ENCODE results near the gene MIB1. TPM values are rescaled to one million over a fixed set of nuclear protein-coding genes. Genes with fewer than 3 reads are reported as not detected.
"Not testable (repeated sequence)": the region's sequence is repeated elsewhere in the genome, so short reads cannot be mapped to it uniquely, and the experiment has no call there.

The MIB1 gene
- polyA plus RNA-seq, 2 donors: 3.7 to 4.0 TPM

DNA sequence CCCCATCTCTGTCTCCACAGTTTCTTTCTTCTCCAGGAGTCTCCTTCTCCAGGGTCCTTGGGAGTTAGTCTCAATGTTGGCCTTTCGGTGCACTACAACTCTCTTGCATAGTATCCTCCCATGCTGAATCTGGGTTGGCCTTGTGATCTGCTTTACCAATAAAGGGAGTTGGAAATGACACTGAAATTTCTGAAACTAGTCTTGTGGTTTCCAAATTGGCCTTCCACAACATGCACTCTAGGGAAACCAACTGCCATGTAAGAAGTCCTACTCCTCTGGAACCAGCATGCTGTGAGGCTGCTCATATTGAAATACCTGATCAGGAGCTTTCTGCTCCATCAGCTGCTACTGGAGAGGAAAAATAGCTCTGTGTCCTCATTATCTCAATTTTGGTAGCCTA lies 26.1 kb upstream of the MIB1 start:
- Histone ChIP-seq H3K36me3 (ENCODE audit: control insufficient read depth in 2 of 2, insufficient read depth in 2 of 2, low read length in 1 of 2) (no peaks in the 10 kb centered on the region), H3K27me3 (ENCODE audit: control insufficient read depth in 1 of 2, insufficient read depth in 2 of 2, low read length in 2 of 2) (no peaks in the 10 kb centered on the region), H3K9me3 (ENCODE audit: control insufficient read depth in 2 of 2, insufficient read depth in 1 of 2, low read depth in 1 of 2, low read length in 1 of 2) (no peaks in the 10 kb centered on the region), H3K27ac (ENCODE audit: low read depth in 2 of 2, low read length in 1 of 2) (no peak overlapping the region), H3K4me1 (ENCODE audit: control insufficient read depth in 2 of 2, insufficient read depth in 2 of 2, low read length in 1 of 2) (no peaks in the 10 kb centered on the region), H3K4me3 (ENCODE audit: low read depth in 1 of 2, low read length in 2 of 2) (no peak overlapping the region)
- WGBS, 2 donors: 95% methylated on average over 1 of the region's 1 CpG

DNA sequence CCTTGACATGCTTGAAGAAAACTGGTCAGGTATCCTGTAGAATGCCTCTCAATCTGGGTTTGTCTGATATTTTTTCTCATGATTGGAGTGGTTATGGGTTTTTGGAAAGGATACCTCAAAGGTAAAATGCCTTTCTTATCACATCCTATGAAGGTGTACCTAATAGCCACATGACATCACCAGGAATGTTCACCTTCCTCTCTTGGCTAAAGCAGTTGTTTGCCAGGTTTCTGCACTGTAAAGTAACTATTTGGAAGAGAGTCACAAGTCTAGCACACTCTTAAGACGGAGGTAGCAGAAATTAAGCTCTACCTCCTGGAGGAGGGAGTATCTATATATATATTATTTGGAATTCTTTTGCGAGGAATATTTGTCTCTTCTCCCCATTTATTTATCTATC lies 17.9 kb upstream of the MIB1 start:
- Histone ChIP-seq H3K4me3 (ENCODE audit: low read depth in 1 of 2, low read length in 2 of 2) (no peak overlapping the region), H3K9me3 (ENCODE audit: control insufficient read depth in 2 of 2, insufficient read depth in 1 of 2, low read depth in 1 of 2, low read length in 1 of 2) (no peaks in the 10 kb centered on the region), H3K4me1 (ENCODE audit: control insufficient read depth in 2 of 2, insufficient read depth in 2 of 2, low read length in 1 of 2) (no peaks in the 10 kb centered on the region), H3K27me3 (ENCODE audit: control insufficient read depth in 1 of 2, insufficient read depth in 2 of 2, low read length in 2 of 2) (no peaks in the 10 kb centered on the region), H3K36me3 (ENCODE audit: control insufficient read depth in 2 of 2, insufficient read depth in 2 of 2, low read length in 1 of 2) (no peaks in the 10 kb centered on the region), H3K27ac (ENCODE audit: low read depth in 2 of 2, low read length in 1 of 2) (no peak overlapping the region)
- 84 to 88% methylated on average over 2 of the region's 2 CpGs for WGBS, 2 donors

DNA sequence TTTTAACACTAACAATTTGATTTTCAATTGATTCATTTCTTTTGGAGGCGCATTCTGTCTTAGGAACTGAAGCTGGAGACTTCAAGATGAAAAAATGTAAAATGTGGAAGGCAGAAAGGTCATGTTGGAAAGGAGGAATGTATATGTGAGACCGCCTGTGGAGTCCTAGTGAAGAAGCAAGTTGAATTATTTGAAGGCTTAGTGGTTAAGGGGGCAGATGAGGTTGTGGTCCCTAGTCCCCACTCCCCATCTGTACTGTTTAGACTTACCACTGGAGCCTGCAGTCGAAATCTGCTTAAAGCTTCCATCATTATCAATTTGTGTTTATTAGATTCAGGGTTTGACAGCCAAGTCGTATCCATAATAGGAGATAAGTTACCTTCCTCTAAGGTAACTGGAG lies 15.4 kb upstream of the MIB1 start:
- Histone ChIP-seq H3K9me3 (ENCODE audit: control insufficient read depth in 2 of 2, insufficient read depth in 1 of 2, low read depth in 1 of 2, low read length in 1 of 2) (no peaks in the 10 kb centered on the region), H3K36me3 (ENCODE audit: control insufficient read depth in 2 of 2, insufficient read depth in 2 of 2, low read length in 1 of 2) (no peaks in the 10 kb centered on the region), H3K27ac (ENCODE audit: low read depth in 2 of 2, low read length in 1 of 2) (no peak overlapping the region), H3K27me3 (ENCODE audit: control insufficient read depth in 1 of 2, insufficient read depth in 2 of 2, low read length in 2 of 2) (no peaks in the 10 kb centered on the region), H3K4me1 (ENCODE audit: control insufficient read depth in 2 of 2, insufficient read depth in 2 of 2, low read length in 1 of 2) (no peaks in the 10 kb centered on the region), H3K4me3 (ENCODE audit: low read depth in 1 of 2, low read length in 2 of 2) (no peak overlapping the region)
- 81 to 85% methylated on average over 4 of the region's 4 CpGs for WGBS, 2 donors

DNA sequence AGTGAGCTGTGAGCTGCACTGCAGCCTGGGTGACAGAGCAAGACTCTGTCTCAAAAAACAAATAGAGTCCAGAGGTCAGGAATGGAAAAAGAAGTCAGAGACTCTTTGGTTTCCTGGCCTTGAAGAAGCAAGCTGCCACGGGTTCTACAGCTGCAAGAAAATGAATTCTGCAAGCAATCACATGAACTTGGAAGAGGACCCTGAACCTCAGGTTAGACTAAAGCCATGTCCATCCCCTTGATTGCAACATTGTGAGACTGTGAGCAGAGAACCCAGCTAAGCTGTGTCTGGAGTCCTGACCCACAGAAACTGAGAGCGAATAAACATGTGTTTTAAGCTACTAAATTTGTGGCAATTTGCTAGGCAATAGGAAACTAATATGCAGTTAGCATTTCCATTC lies 12.9 kb upstream of the MIB1 start:
- Histone ChIP-seq H3K27me3 (ENCODE audit: control insufficient read depth in 1 of 2, insufficient read depth in 2 of 2, low read length in 2 of 2) (no peaks in the 10 kb centered on the region), H3K4me3 (ENCODE audit: low read depth in 1 of 2, low read length in 2 of 2) (no peak overlapping the region), H3K36me3 (ENCODE audit: control insufficient read depth in 2 of 2, insufficient read depth in 2 of 2, low read length in 1 of 2) (no peaks in the 10 kb centered on the region), H3K4me1 (ENCODE audit: control insufficient read depth in 2 of 2, insufficient read depth in 2 of 2, low read length in 1 of 2) (no peaks in the 10 kb centered on the region), H3K9me3 (ENCODE audit: control insufficient read depth in 2 of 2, insufficient read depth in 1 of 2, low read depth in 1 of 2, low read length in 1 of 2) (no peaks in the 10 kb centered on the region), H3K27ac (ENCODE audit: low read depth in 2 of 2, low read length in 1 of 2) (no peak overlapping the region)
- 60 to 82% methylated on average over 2 of the region's 2 CpGs for WGBS, 2 donors

DNA sequence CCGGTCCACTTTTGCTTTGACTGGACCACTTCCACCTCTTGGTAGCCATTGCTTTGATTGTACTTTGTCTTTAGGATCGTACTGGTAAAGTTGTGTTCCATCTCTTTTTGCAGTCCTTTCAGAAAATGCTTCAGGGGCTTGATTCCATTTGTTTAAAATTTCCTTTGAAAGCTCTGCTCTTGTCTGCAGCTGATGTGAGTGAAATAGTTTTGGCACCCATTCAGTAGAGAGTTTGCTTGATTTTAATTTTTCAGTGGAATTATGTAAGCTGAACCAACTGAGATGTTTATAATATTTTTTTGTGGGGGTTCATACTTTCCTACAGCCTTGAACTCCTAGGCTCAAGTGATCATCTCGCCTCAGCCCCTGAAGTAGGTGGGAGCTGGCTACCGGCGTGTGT lies 7.6 kb upstream of the MIB1 start:
- H3K27me3 ChIP-seq (ENCODE audit: control insufficient read depth in 1 of 2, insufficient read depth in 2 of 2, low read length in 2 of 2): no peaks in the 10 kb centered on the region
- H3K27ac ChIP-seq (ENCODE audit: low read depth in 2 of 2, low read length in 1 of 2): no peak overlapping the region
- 83 to 90% methylated on average over 5 of the region's 5 CpGs for WGBS, 2 donors
- H3K4me3 ChIP-seq (ENCODE audit: low read depth in 1 of 2, low read length in 2 of 2): no peak overlapping the region
- no peaks in the 10 kb centered on the region for H3K9me3 ChIP-seq (ENCODE audit: control insufficient read depth in 2 of 2, insufficient read depth in 1 of 2, low read depth in 1 of 2, low read length in 1 of 2)
- no peaks in the 10 kb centered on the region for H3K4me1 ChIP-seq (ENCODE audit: control insufficient read depth in 2 of 2, insufficient read depth in 2 of 2, low read length in 1 of 2)
- H3K36me3 ChIP-seq (ENCODE audit: control insufficient read depth in 2 of 2, insufficient read depth in 2 of 2, low read length in 1 of 2): no peaks in the 10 kb centered on the region

DNA sequence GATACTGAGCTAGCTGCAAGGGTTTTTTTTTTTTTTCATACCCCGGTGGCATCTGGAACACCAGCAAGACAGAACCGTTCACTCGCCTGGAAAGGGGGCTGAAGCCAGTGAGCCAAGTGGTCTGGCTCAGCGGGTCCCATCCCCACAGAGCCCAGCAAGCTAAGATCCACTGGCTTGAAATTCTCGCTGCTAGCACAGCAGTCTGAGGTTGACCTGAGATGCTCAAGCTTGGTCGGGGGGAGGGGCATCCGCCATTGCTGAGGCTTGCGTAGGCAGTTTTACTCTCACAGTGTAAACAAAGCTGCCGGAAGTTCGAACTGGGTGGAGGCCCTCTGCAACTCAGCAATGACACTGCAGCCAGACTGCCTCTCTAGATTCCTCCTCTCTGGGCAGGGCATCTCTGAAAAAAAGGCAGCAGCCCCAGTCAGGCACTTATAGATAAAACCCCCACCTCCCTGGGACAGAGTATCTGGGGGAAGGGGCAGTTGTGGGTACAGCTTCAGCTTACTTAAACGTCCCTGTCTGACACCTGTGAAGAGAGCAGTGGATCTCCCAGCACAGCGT lies 5.1 kb upstream of the MIB1 start:
- no peak overlapping the region for H3K27ac ChIP-seq (ENCODE audit: low read depth in 2 of 2, low read length in 1 of 2)
- no peak overlapping the region for H3K4me3 ChIP-seq (ENCODE audit: low read depth in 1 of 2, low read length in 2 of 2)
- no peaks in the 10 kb centered on the region for H3K36me3 ChIP-seq (ENCODE audit: control insufficient read depth in 2 of 2, insufficient read depth in 2 of 2, low read length in 1 of 2)
- no peaks in the 10 kb centered on the region for H3K4me1 ChIP-seq (ENCODE audit: control insufficient read depth in 2 of 2, insufficient read depth in 2 of 2, low read length in 1 of 2)
- 55 to 60% methylated on average over 12 of the region's 12 CpGs for WGBS, 2 donors
- no peaks in the 10 kb centered on the region for H3K27me3 ChIP-seq (ENCODE audit: control insufficient read depth in 1 of 2, insufficient read depth in 2 of 2, low read length in 2 of 2)
- H3K9me3 ChIP-seq (ENCODE audit: control insufficient read depth in 2 of 2, insufficient read depth in 1 of 2, low read depth in 1 of 2, low read length in 1 of 2): no peaks in the 10 kb centered on the region

DNA sequence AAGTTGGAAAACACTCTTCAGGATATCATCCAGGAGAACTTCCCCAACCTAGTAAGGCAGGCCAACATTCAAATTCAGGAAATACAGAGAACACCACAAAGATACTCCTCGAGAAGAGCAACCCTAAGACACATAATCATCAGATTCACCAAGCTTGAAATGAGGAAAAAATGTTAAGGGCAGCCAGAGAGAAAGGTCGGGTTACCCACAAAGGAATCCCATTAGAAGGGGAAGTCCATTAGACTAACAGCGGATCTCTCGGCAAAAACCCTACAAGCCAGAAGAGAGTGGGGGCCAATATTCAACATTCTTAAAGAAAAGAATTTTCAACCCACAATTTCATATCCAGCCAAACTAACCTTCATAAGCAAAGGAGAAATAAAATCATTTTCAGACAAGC lies 3.7 kb upstream of the MIB1 start:
- not testable (repeated sequence) for H3K4me1 ChIP-seq (ENCODE audit: control insufficient read depth in 2 of 2, insufficient read depth in 2 of 2, low read length in 1 of 2); H3K4me3 ChIP-seq (ENCODE audit: low read depth in 1 of 2, low read length in 2 of 2); H3K27me3 ChIP-seq (ENCODE audit: control insufficient read depth in 1 of 2, insufficient read depth in 2 of 2, low read length in 2 of 2); H3K9me3 ChIP-seq (ENCODE audit: control insufficient read depth in 2 of 2, insufficient read depth in 1 of 2, low read depth in 1 of 2, low read length in 1 of 2); H3K36me3 ChIP-seq (ENCODE audit: control insufficient read depth in 2 of 2, insufficient read depth in 2 of 2, low read length in 1 of 2); H3K27ac ChIP-seq (ENCODE audit: low read depth in 2 of 2, low read length in 1 of 2)
- WGBS, 2 donors: 96 to 98% methylated on average over 4 of the region's 4 CpGs

DNA sequence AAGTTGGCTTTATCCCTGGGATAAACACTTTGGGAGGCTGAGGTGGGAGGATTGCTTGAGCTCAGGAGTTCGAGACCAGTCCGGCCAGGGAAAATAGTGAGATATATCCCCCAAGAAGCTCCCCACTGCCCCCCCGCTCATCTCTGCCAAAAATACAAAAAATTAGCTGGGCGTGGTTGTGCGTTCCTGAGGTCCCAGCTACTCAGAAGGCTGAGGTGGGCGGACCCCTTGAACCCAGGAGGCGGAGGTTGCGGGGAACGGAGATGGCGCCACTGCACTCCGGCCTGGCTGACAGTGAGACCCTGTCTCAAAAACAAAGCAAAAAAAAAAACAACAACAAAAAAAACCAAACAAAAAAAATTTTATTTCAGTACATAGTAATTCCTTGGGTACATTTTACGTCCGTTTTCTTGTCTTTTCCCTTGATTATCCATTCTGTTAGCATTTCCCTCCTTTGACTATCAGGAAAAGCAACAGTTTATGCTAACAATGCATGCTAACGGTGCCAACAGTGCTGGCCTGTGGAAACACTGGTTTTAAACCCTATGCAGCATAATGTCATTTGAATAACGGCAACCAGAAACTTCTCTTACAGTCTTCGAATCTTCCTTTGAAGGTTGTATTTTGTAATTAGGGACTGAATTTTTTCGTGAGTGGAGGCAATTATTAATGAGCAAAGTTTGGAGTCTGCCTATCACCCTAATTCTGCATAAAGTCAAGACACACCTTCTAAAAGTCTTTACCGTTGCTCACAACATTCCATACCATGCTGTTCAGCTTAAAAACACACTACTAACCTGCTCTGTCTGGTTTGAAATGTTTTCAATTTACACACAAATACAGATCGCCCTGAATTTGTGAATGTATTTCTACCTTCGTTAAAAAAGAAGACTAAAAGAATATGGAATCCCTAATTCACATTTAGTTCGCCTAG lies 721 bp upstream of the MIB1 start:
- Histone ChIP-seq H3K9me3 (ENCODE audit: control insufficient read depth in 2 of 2, insufficient read depth in 1 of 2, low read depth in 1 of 2, low read length in 1 of 2) (no peaks in the 10 kb centered on the region), H3K27me3 (ENCODE audit: control insufficient read depth in 1 of 2, insufficient read depth in 2 of 2, low read length in 2 of 2) (no peaks in the 10 kb centered on the region), H3K36me3 (ENCODE audit: control insufficient read depth in 2 of 2, insufficient read depth in 2 of 2, low read length in 1 of 2) (no peaks in the 10 kb centered on the region), H3K4me3 (ENCODE audit: low read depth in 1 of 2, low read length in 2 of 2) (peak overlapping the region; percentile 78 to 82), H3K27ac (ENCODE audit: low read depth in 2 of 2, low read length in 1 of 2) (peak overlapping the region in 1 of 2 donors; percentile 1), H3K4me1 (ENCODE audit: control insufficient read depth in 2 of 2, insufficient read depth in 2 of 2, low read length in 1 of 2) (peaks cover 0 to 3% of the 10 kb centered on the region in 2 donors)
- WGBS, 2 donors: 42 to 49% methylated on average over 21 of the region's 21 CpGs

DNA sequence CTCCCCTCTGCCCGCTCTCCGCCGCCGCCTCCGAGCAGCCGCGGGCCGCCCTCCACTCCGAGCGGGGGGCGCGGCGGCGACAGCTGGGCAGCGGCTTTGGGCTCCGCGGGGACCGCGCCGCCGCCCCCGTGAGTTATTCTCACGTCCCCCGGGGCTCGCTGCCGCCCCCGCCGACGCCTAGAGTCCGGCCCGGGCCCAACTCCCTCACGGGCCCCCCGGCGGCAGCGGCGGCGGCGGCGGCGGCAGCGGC lies 645 bp downstream of the MIB1 start:
- WGBS, 2 donors: 0 to 1% methylated on average over 8 to 41 of the region's 41 CpGs

More for the DNA sequence above, 645 bp downstream of the MIB1 start:
- Histone ChIP-seq H3K4me1 (ENCODE audit: control insufficient read depth in 2 of 2, insufficient read depth in 2 of 2, low read length in 1 of 2) (peaks cover 0 to 3% of the 10 kb centered on the region in 2 donors), H3K4me3 (ENCODE audit: low read depth in 1 of 2, low read length in 2 of 2) (peak overlapping the region; percentile 78 to 82), H3K9me3 (ENCODE audit: control insufficient read depth in 2 of 2, insufficient read depth in 1 of 2, low read depth in 1 of 2, low read length in 1 of 2) (no peaks in the 10 kb centered on the region), H3K27ac (ENCODE audit: low read depth in 2 of 2, low read length in 1 of 2) (peak overlapping the region; percentile 96 to 97), H3K27me3 (ENCODE audit: control insufficient read depth in 1 of 2, insufficient read depth in 2 of 2, low read length in 2 of 2) (no peaks in the 10 kb centered on the region), H3K36me3 (ENCODE audit: control insufficient read depth in 2 of 2, insufficient read depth in 2 of 2, low read length in 1 of 2) (no peaks in the 10 kb centered on the region)

Measured in esophagus (tissue), 2 donors.